HG02885 (cell line): ENCODE measurements around the gene TIMM22.

ENCODE experiments used
- ATAC-seq: cut with Tn5 transposase; IDR thresholded peaks from one replicate; pipeline ENCODE4 v1.9.1; 2021; ENCODE audit warnings: mild to moderate bottlenecking; ENCODE audit not compliant: unreplicated experiment, poor library complexity

TIMM22 gene

GRCh38 chr17:1000597-1001461 is 3.9 kb downstream of the TIMM22 start:
- ATAC-seq: no peak

- no peak for ATAC-seq
These were observed 4.9 kb downstream of the TIMM22 start for GRCh38 chr17:1001640-1002411.

- no peak for ATAC-seq
These were observed 5.5 kb downstream of the TIMM22 start for GRCh38 chr17:1002412-1002753.

GRCh38 chr17:1002771-1003555 is 6.0 kb downstream of the TIMM22 start:
- ATAC-seq: no peak

- ATAC-seq: no peak
These were observed 6.7 kb downstream of the TIMM22 start for GRCh38 chr17:1003633-1003971.

- ATAC-seq: no peak
These were observed 7.2 kb downstream of the TIMM22 start for GRCh38 chr17:1003972-1004768.

- no peak for ATAC-seq
These were observed 7.9 kb downstream of the TIMM22 start for GRCh38 chr17:1004769-1005295.

- no peak for ATAC-seq
These were observed 8.5 kb downstream of the TIMM22 start for GRCh38 chr17:1005361-1005946.

GRCh38 chr17:1006054-1006453 is 9.1 kb downstream of the TIMM22 start:
- ATAC-seq: no peak

- ATAC-seq: no peak
These were observed 10.5 kb downstream of the TIMM22 start for GRCh38 chr17:1007310-1008007.

- no peak for ATAC-seq
These were observed 11.3 kb downstream of the TIMM22 start for GRCh38 chr17:1008008-1008761.

GRCh38 chr17:1009229-1010085 is 12.5 kb downstream of the TIMM22 start:
- ATAC-seq: no peak

- ATAC-seq: no peak
These were observed 13.1 kb downstream of the TIMM22 start for GRCh38 chr17:1010086-1010450.

- no peak for ATAC-seq
These were observed 13.7 kb downstream of the TIMM22 start for GRCh38 chr17:1010586-1010985.

GRCh38 chr17:1011138-1011537 is 14.2 kb downstream of the TIMM22 start:
- no peak for ATAC-seq

GRCh38 chr17:1011760-1012735 is 15.1 kb downstream of the TIMM22 start:
- no peak for ATAC-seq
